Kidney (tissue), 14 donors: ENCODE data around the gene SKI. TPM values are rescaled to one million over a fixed set of nuclear protein-coding genes. Genes with fewer than 3 reads are reported as not detected.
A peak's percentile ranks its signal among the peaks of the same experiment; 100 is the strongest.

Source experiments
- DNase-seq, 5 donors: peaks; one replicate each; pipeline ENCODE4 v3.0.0-alpha.2; 2013 to 2020
- FAIRE-seq: peaks from 2 replicates; lab custom pipeline; 2012; peaks lifted over from hg19 to GRCh38; lab: Jason Lieb, UNC
- H3K27ac ChIP-seq, 2 donors: one replicate each; pipeline ENCODE4 v1.7.0; 2013; ENCODE audit warnings: low read depth in 2 of 2, low read length in 2 of 2, inconsistent platforms in 1 of 2
- H3K27me3 ChIP-seq: one replicate; pipeline ENCODE4 v1.7.1; 2013; ENCODE audit warnings: low read length, inconsistent platforms; ENCODE audit not compliant: control insufficient read depth, insufficient read depth
- H3K36me3 ChIP-seq, 3 donors: one replicate each; pipeline versions ENCODE4 v1.7.0 to v1.7.1; 2013; ENCODE audit warnings: low read length in 3 of 3, control low read depth in 1 of 3, inconsistent platforms in 1 of 3; ENCODE audit not compliant: insufficient read depth in 3 of 3, control insufficient read depth in 2 of 3
- H3K4me1 ChIP-seq, 3 donors: one replicate each; pipeline versions ENCODE4 v1.7.0 to v1.7.1; 2013; ENCODE audit warnings: low read length in 3 of 3, inconsistent platforms in 1 of 3, low read depth in 1 of 3; ENCODE audit not compliant: control insufficient read depth in 2 of 3, insufficient read depth in 2 of 3
- H3K4me3 ChIP-seq, 3 donors: one replicate each; pipeline versions ENCODE4 v1.7.0 to v1.8.1; 2013; ENCODE audit warnings: low read length in 3 of 3, control low read depth in 1 of 3, inconsistent platforms in 1 of 3
- H3K9ac ChIP-seq, 3 donors: one replicate each; pipeline versions ENCODE4 v1.7.0 to v1.7.1; 2013; ENCODE audit warnings: low read length in 3 of 3, control low read depth in 1 of 3, inconsistent platforms in 1 of 3
- H3K9me3 ChIP-seq, 3 donors: one replicate each; pipeline versions ENCODE4 v1.7.0 to v1.7.1; 2013; ENCODE audit warnings: low read length in 3 of 3, control low read depth in 1 of 3, inconsistent platforms in 1 of 3; ENCODE audit not compliant: control insufficient read depth in 2 of 3, insufficient read depth in 1 of 3
- intact Hi-C: fragments of 100-400 bp; cut with DNase I; formaldehyde crosslinking; loops from one replicate; pipeline ENCODE4 v1.11.1; 2022
- polyA plus RNA-seq: library from polyadenylated mRNA; stranded (reverse); fragments of 350-450 nt; fragmentation: Illumina TruSeq; extraction: RNeasy Lipid Tissue Mini Kit (QIAGEN cat#74804); gene quantifications from one replicate; pipeline ENCODE4 v1.2.3, GENCODE V29; 2014; ENCODE audit warnings: low read depth, low replicate concordance; ENCODE audit not compliant: insufficient read depth
- total RNA-seq: library from RNA; stranded (reverse); fragmentation: NEBNext Ultra II Directional; extraction: Animal tissue kit (Norgen Biotek cat#: 25700); gene quantifications from one replicate; pipeline ENCODE4 v1.2.1, GENCODE V29; 2021
- TF ChIP-seq, protein P1 (sequence below): IDR thresholded peaks from 3 replicates; pipeline ENCODE4 v1.5.1; 2012; ENCODE audit warnings: mild to moderate bottlenecking, moderate library complexity, borderline replicate concordance; ENCODE audit not compliant: insufficient read depth; ENCODE audit errors: extremely low read depth
- donor health status: control.
- donor health status: control.
- donor health status: control.
- donor health status: control.
- donor health status: control.
- donor health status: DM: yes; HTN: yes; CAD: no.
- donor health status: Normal renal cell carcinoma (clear cell type).

Gene SKI
- total and polyA plus RNA-seq, 2 donors from 2014 or later: 9.2 to 78.6 TPM

DNA sequence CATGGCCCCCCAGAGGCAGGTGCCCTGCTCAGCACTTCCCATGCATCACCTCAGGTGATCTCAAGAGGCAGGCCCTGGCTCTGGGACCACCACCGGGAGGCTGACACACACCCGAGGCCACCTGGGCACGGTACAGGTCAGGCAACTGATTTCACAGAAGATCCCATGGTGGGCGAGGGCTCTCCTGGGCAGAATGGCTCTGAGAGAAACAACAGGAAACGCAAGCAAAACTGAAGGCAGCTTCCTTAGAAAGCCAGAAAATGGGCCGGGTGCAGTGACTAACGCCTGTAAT lies 11.4 kb upstream of the SKI start:
- Histone ChIP-seq H3K4me1 (peaks cover 0 to 25% (median 21%) of the 10 kb centered on the region in 3 donors), H3K27me3 (no peaks in the 10 kb centered on the region), H3K9me3 (no peaks in the 10 kb centered on the region), H3K9ac (no peak overlapping the region), H3K4me3 (no peak overlapping the region), H3K36me3 (no peaks in the 10 kb centered on the region), H3K27ac (no peak overlapping the region)
- DNase-seq: no peak
- TF ChIP-seq, protein P1, sequence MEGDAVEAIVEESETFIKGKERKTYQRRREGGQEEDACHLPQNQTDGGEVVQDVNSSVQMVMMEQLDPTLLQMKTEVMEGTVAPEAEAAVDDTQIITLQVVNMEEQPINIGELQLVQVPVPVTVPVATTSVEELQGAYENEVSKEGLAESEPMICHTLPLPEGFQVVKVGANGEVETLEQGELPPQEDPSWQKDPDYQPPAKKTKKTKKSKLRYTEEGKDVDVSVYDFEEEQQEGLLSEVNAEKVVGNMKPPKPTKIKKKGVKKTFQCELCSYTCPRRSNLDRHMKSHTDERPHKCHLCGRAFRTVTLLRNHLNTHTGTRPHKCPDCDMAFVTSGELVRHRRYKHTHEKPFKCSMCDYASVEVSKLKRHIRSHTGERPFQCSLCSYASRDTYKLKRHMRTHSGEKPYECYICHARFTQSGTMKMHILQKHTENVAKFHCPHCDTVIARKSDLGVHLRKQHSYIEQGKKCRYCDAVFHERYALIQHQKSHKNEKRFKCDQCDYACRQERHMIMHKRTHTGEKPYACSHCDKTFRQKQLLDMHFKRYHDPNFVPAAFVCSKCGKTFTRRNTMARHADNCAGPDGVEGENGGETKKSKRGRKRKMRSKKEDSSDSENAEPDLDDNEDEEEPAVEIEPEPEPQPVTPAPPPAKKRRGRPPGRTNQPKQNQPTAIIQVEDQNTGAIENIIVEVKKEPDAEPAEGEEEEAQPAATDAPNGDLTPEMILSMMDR: no peak
- intact Hi-C loops: loop anchor here (10.0 kb wide), 1 partner anchor 98 kb away; no protein-coding TSS in a partner anchor
- no peak for FAIRE-seq

DNA sequence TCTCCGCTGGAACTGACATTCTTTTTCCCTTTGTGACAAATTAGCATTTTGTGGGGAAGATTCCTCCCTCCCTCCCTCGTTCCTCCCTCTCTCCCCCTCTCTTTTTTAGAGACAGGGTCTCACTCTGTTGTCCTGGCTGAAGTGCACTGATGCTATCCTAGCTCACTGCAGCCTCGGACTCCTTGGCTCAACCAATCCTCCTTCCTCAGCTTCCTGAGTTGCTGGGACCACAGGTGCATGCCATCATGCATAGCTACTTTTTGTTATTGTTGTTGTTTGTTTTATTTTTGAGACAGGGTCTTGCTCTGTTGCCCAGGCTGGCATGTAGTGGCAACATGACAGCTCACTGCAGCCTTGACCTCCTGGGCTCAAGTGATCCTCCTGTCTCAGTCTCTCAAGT lies 6.8 kb upstream of the SKI start:
- FAIRE-seq (no peak), DNase-seq (no peak)
- Histone ChIP-seq H3K27me3 (no peaks in the 10 kb centered on the region), H3K4me3 (no peak overlapping the region), H3K4me1 (no peaks in the 10 kb centered on the region), H3K9ac (no peak overlapping the region), H3K9me3 (no peaks in the 10 kb centered on the region), H3K27ac (no peak overlapping the region), H3K36me3 (no peaks in the 10 kb centered on the region)
- TF ChIP-seq, protein P1: no peak
- intact Hi-C loops: no loop called here

- no peaks in the 10 kb centered on the region for H3K36me3 ChIP-seq
- no peaks in the 10 kb centered on the region for H3K27me3 ChIP-seq
- intact Hi-C loops: no loop called here
- H3K4me1 ChIP-seq: peaks cover 0 to 3% (median 0%) of the 10 kb centered on the region in 3 donors
- FAIRE-seq (no peak), DNase-seq (peak in 1 of 5 donors; percentile 58)
- TF ChIP-seq, protein P1: no peak
- H3K4me3 ChIP-seq: no peak overlapping the region
- no peak overlapping the region for H3K27ac ChIP-seq
- H3K9me3 ChIP-seq: no peaks in the 10 kb centered on the region
- no peak overlapping the region for H3K9ac ChIP-seq
Measured at GRCh38 chr1:2224170-2224584, 3.9 kb upstream of the SKI start.

- H3K4me1 ChIP-seq: peaks cover 0 to 6% (median 0%) of the 10 kb centered on the region in 3 donors
- peak in 2 of 5 donors; percentile 54 to 80 for DNase-seq
- intact Hi-C loops: no loop called here
- H3K9ac ChIP-seq: no peak overlapping the region
- no peak overlapping the region for H3K4me3 ChIP-seq
- no peaks in the 10 kb centered on the region for H3K9me3 ChIP-seq
- no peak for FAIRE-seq
- TF ChIP-seq, protein P1: no peak
- no peaks in the 10 kb centered on the region for H3K36me3 ChIP-seq
- H3K27me3 ChIP-seq: no peaks in the 10 kb centered on the region
- H3K27ac ChIP-seq: no peak overlapping the region
Measured at GRCh38 chr1:2224631-2225428, 3.3 kb upstream of the SKI start.
